GM23338 (cell line): ENCODE data around the gene C11orf91. TPM values are rescaled to one million over a fixed set of nuclear protein-coding genes. Genes with fewer than 3 reads are reported as not detected.

ENCODE experiments used
- ATAC-seq: fragments of 200-7000 bp; cut with Tn5 transposase; 3 replicates; pipeline ENCODE4 v1.9.1; 2020
- DNase-seq: peaks from one replicate; pipeline ENCODE4 v3.0.0-alpha.2; 2015; ENCODE audit warnings: low spot score
- H2AFZ ChIP-seq: fragments of 200-600 bp; sonication (generic); 2 replicates; pipeline ENCODE4 v1.8.0; 2016; ENCODE audit warnings: antibody characterized with exemption, mild to moderate bottlenecking, moderate library complexity
- H3F3A ChIP-seq: fragments of 200-600 bp; sonication (generic); replicated peaks from 2 replicates; pipeline ENCODE4 v1.8.0; 2017; ENCODE audit warnings: antibody characterized with exemption, mixed run types, low read depth
- H3K27ac ChIP-seq: fragments of 200-600 bp; sonication (generic); 2 replicates; pipeline ENCODE4 v1.6.1; 2016; ENCODE audit warnings: low read depth
- H3K27me3 ChIP-seq: fragments of 200-600 bp; sonication (generic); 2 replicates; pipeline ENCODE4 v1.8.0; 2016; ENCODE audit warnings: mild to moderate bottlenecking, mixed run types, moderate library complexity; ENCODE audit not compliant: insufficient read depth
- H3K36me3 ChIP-seq: fragments of 200-600 bp; sonication (generic); 2 replicates; pipeline ENCODE4 v1.8.0; 2016; ENCODE audit warnings: mild to moderate bottlenecking; ENCODE audit not compliant: insufficient read depth
- H3K4me1 ChIP-seq: fragments of 200-600 bp; sonication (generic); 2 replicates; pipeline ENCODE4 v1.8.0; 2016; ENCODE audit warnings: mild to moderate bottlenecking, moderate library complexity; ENCODE audit not compliant: insufficient read depth
- H3K4me2 ChIP-seq: fragments of 200-600 bp; sonication (generic); 2 replicates; pipeline ENCODE4 v1.7.1; 2017; ENCODE audit warnings: mixed run types
- H3K4me3 ChIP-seq: fragments of 200-600 bp; sonication (generic); 2 replicates; pipeline ENCODE4 v1.6.1; 2016; ENCODE audit warnings: mixed run types
- H3K79me2 ChIP-seq: fragments of 200-600 bp; sonication (generic); replicated peaks from 2 replicates; pipeline ENCODE4 v1.8.0; 2017; ENCODE audit warnings: mild to moderate bottlenecking; ENCODE audit not compliant: insufficient read depth
- H3K9me2 ChIP-seq: fragments of 200-600 bp; sonication (generic); 2 replicates; pipeline ENCODE4 v1.8.0; 2017; ENCODE audit not compliant: insufficient read depth
- H4K20me1 ChIP-seq: fragments of 200-600 bp; sonication (generic); replicated peaks from 2 replicates; pipeline ENCODE4 v1.8.0; 2017; ENCODE audit warnings: mild to moderate bottlenecking; ENCODE audit not compliant: insufficient read depth
- H3K27ac Mint-ChIP-seq: 2 replicates; pipeline ENCODE4 v1.8.0; 2020; ENCODE audit warnings: inconsistent platforms, mild to moderate bottlenecking, moderate library complexity, mixed read lengths
- H3K27me3 Mint-ChIP-seq: 3 replicates; pipeline ENCODE4 v1.8.0; 2022; ENCODE audit warnings: low read depth, mild to moderate bottlenecking, moderate library complexity, mixed read lengths, inconsistent platforms; ENCODE audit not compliant: insufficient read depth, poor library complexity
- H3K36me3 Mint-ChIP-seq: 3 replicates; pipeline ENCODE4 v1.8.0; 2021; ENCODE audit warnings: low read depth, mild to moderate bottlenecking, inconsistent platforms, moderate library complexity, mixed read lengths
- H3K4me1 Mint-ChIP-seq: 3 replicates; pipeline ENCODE4 v1.8.0; 2020; ENCODE audit warnings: mild to moderate bottlenecking, inconsistent platforms, mixed read lengths
- H3K4me3 Mint-ChIP-seq: 3 replicates; pipeline ENCODE4 v1.8.0; 2021; ENCODE audit warnings: moderate library complexity, mild to moderate bottlenecking, inconsistent platforms, mixed read lengths
- H3K9me3 Mint-ChIP-seq: 3 replicates; pipeline ENCODE4 v1.8.0; 2020; ENCODE audit warnings: moderate library complexity, mild to moderate bottlenecking, inconsistent platforms, mixed read lengths
- CREB1 ChIP-seq: fragments of 250-450 bp; sonication (Bioruptor Pico); IDR thresholded peaks from 2 replicates; pipeline ENCODE4 v1.5.0; 2020; ENCODE audit warnings: low read depth, mild to moderate bottlenecking, moderate library complexity
- EZH2 ChIP-seq: fragments of 200-600 bp; sonication (generic); IDR thresholded peaks from one replicate; pipeline ENCODE4 v1.8.0; 2017; ENCODE audit warnings: antibody characterized with exemption, mild to moderate bottlenecking, low read depth; ENCODE audit not compliant: unreplicated experiment
- EZH2phosphoT487 ChIP-seq: fragments of 200-600 bp; sonication (generic); IDR thresholded peaks from one replicate; pipeline ENCODE4 v1.8.1; 2018; ENCODE audit warnings: antibody characterized with exemption; ENCODE audit not compliant: unreplicated experiment
- JUNB ChIP-seq: IDR thresholded peaks from one replicate; pipeline ENCODE4 v1.6.1; 2016; ENCODE audit warnings: antibody characterized with exemption; ENCODE audit not compliant: unreplicated experiment
- NANOG ChIP-seq: IDR thresholded peaks from 2 replicates; pipeline ENCODE4 v1.6.1; 2016; ENCODE audit warnings: antibody characterized with exemption, borderline replicate concordance
- POLR2AphosphoS5 ChIP-seq: IDR thresholded peaks from 2 replicates; pipeline ENCODE4 v1.6.1; 2016; ENCODE audit warnings: antibody characterized with exemption, low read depth
- ZNF114 ChIP-seq: fragments of 250-450 bp; sonication (Bioruptor Pico); IDR thresholded peaks from 2 replicates; pipeline ENCODE4 v1.5.0; 2020; ENCODE audit warnings: mild to moderate bottlenecking, moderate library complexity
- ZNF331 ChIP-seq: fragments of 250-450 bp; sonication (Bioruptor Pico); IDR thresholded peaks from 2 replicates; pipeline ENCODE4 v1.5.0; 2020; ENCODE audit warnings: low read depth, mild to moderate bottlenecking, moderate library complexity
- polyA plus RNA-seq: library from polyadenylated mRNA; unstranded; fragments of >200 nt; fragmentation: Nextera tagmentation; extraction: Ambion mirVana; gene quantifications from 2 replicates; pipeline ENCODE4 v1.2.1, GENCODE V29; 2016
- total RNA-seq: library from RNA; depleted of rRNA; stranded (reverse); fragments of >200 nt; shearing (Covaris generic); gene quantifications from 2 replicates; pipeline ENCODE4 v1.2.3, GENCODE V29; 2014
- TF ChIP-seq, protein P1 (sequence below): IDR thresholded peaks from 2 replicates; pipeline ENCODE4 v1.6.1; 2016; ENCODE audit warnings: antibody characterized with exemption
- TF ChIP-seq, protein P2 (sequence below): fragments of 250-450 bp; sonication (Bioruptor Pico); IDR thresholded peaks from 2 replicates; pipeline ENCODE4 v1.5.0; 2020; ENCODE audit warnings: mild to moderate bottlenecking, moderate library complexity
- TF ChIP-seq, protein P3 (sequence below), 2 experiments: fragments of 200-600 bp in 1 of 2; sonication (generic) in 1 of 2; conservative IDR thresholded peaks; 2 replicates each; pipeline versions ENCODE4 v1.5.1 to v1.6.1; 2016 to 2017; ENCODE audit warnings: antibody characterized with exemption in 2 of 2, low read depth in 2 of 2, mild to moderate bottlenecking in 2 of 2, moderate library complexity in 1 of 2
- TF ChIP-seq, protein P4 (sequence below): IDR thresholded peaks from one replicate; pipeline ENCODE4 v1.6.1; 2018; ENCODE audit warnings: antibody characterized with exemption; ENCODE audit not compliant: unreplicated experiment

C11orf91 gene
- total and polyA plus RNA-seq, 2 experiments from 2014 or later, result not detected

DNA sequence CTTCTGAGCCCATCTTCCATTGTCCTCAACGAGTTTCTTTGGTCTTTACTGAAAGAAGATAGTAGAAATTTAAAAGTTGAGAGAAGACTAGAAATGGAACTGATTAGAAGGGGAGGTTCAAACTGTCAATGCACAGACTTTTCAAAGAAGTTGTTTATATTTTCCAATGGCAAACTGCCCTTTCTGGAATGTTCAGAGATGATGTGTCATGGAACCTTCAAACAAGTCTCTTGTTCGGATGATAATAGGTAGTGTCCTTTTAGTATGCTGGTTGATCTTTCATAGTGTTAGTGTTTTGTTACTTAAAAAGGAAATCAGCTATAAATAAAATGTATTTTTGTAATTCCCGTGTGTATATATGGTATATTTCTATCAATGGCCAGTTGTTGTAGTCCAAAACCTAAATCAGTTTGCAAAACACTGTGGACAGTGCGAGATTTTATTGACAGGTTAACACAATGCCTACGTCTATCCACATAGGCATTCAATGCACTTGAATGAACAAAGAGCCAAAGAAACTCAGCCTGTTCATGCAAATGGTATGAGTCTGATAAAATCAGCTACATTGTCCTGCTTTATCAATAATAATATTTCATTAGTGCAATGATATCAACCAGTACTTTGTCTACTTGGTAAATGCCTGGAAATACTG is 30.9 kb downstream of the C11orf91 start:
- H3K27ac ChIP-seq, result peak overlapping the region; percentile 53; the same call in 1 of the 2 replicates
- H3K36me3 Mint-ChIP-seq, result peaks cover 14% of the 10 kb centered on the region
- no peak overlapping the region for H3K27ac Mint-ChIP-seq
- TF ChIP-seq CREB1 (CRISPR knock-in tag) (no peak), JUNB (no peak), NANOG (no peak), POLR2AphosphoS5 (no peak), EZH2phosphoT487 (no peak), ZNF331 (CRISPR knock-in tag) (no peak), EZH2 (no peak), ZNF114 (CRISPR knock-in tag) (no peak)
- TF ChIP-seq, protein P1, sequence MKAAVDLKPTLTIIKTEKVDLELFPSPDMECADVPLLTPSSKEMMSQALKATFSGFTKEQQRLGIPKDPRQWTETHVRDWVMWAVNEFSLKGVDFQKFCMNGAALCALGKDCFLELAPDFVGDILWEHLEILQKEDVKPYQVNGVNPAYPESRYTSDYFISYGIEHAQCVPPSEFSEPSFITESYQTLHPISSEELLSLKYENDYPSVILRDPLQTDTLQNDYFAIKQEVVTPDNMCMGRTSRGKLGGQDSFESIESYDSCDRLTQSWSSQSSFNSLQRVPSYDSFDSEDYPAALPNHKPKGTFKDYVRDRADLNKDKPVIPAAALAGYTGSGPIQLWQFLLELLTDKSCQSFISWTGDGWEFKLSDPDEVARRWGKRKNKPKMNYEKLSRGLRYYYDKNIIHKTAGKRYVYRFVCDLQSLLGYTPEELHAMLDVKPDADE, result no peak
- TF ChIP-seq, protein P2, sequence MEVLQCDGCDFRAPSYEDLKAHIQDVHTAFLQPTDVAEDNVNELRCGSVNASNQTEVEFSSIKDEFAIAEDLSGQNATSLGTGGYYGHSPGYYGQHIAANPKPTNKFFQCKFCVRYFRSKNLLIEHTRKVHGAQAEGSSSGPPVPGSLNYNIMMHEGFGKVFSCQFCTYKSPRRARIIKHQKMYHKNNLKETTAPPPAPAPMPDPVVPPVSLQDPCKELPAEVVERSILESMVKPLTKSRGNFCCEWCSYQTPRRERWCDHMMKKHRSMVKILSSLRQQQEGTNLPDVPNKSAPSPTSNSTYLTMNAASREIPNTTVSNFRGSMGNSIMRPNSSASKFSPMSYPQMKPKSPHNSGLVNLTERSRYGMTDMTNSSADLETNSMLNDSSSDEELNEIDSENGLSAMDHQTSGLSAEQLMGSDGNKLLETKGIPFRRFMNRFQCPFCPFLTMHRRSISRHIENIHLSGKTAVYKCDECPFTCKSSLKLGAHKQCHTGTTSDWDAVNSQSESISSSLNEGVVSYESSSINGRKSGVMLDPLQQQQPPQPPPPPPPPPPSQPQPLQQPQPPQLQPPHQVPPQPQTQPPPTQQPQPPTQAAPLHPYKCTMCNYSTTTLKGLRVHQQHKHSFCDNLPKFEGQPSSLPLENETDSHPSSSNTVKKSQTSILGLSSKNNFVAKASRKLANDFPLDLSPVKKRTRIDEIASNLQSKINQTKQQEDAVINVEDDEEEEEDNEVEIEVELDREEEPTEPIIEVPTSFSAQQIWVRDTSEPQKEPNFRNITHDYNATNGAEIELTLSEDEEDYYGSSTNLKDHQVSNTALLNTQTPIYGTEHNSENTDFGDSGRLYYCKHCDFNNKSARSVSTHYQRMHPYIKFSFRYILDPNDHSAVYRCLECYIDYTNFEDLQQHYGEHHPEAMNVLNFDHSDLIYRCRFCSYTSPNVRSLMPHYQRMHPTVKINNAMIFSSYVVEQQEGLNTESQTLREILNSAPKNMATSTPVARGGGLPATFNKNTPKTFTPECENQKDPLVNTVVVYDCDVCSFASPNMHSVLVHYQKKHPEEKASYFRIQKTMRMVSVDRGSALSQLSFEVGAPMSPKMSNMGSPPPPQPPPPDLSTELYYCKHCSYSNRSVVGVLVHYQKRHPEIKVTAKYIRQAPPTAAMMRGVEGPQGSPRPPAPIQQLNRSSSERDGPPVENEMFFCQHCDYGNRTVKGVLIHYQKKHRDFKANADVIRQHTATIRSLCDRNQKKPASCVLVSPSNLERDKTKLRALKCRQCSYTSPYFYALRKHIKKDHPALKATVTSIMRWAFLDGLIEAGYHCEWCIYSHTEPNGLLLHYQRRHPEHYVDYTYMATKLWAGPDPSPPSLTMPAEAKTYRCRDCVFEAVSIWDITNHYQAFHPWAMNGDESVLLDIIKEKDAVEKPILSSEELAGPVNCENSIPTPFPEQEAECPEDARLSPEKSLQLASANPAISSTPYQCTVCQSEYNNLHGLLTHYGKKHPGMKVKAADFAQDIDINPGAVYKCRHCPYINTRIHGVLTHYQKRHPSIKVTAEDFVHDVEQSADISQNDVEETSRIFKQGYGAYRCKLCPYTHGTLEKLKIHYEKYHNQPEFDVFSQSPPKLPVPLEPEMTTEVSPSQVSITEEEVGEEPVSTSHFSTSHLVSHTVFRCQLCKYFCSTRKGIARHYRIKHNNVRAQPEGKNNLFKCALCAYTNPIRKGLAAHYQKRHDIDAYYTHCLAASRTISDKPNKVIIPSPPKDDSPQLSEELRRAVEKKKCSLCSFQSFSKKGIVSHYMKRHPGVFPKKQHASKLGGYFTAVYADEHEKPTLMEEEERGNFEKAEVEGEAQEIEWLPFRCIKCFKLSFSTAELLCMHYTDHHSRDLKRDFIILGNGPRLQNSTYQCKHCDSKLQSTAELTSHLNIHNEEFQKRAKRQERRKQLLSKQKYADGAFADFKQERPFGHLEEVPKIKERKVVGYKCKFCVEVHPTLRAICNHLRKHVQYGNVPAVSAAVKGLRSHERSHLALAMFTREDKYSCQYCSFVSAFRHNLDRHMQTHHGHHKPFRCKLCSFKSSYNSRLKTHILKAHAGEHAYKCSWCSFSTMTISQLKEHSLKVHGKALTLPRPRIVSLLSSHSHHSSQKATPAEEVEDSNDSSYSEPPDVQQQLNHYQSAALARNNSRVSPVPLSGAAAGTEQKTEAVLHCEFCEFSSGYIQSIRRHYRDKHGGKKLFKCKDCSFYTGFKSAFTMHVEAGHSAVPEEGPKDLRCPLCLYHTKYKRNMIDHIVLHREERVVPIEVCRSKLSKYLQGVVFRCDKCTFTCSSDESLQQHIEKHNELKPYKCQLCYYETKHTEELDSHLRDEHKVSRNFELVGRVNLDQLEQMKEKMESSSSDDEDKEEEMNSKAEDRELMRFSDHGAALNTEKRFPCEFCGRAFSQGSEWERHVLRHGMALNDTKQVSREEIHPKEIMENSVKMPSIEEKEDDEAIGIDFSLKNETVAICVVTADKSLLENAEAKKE (CRISPR knock-in tag), result no peak
- TF ChIP-seq, protein P3, sequence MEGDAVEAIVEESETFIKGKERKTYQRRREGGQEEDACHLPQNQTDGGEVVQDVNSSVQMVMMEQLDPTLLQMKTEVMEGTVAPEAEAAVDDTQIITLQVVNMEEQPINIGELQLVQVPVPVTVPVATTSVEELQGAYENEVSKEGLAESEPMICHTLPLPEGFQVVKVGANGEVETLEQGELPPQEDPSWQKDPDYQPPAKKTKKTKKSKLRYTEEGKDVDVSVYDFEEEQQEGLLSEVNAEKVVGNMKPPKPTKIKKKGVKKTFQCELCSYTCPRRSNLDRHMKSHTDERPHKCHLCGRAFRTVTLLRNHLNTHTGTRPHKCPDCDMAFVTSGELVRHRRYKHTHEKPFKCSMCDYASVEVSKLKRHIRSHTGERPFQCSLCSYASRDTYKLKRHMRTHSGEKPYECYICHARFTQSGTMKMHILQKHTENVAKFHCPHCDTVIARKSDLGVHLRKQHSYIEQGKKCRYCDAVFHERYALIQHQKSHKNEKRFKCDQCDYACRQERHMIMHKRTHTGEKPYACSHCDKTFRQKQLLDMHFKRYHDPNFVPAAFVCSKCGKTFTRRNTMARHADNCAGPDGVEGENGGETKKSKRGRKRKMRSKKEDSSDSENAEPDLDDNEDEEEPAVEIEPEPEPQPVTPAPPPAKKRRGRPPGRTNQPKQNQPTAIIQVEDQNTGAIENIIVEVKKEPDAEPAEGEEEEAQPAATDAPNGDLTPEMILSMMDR (conservative IDR thresholded peaks at IDR 0.05; ENCODE audit: low read depth in 2 of 2), result no peak
- TF ChIP-seq, protein P4, sequence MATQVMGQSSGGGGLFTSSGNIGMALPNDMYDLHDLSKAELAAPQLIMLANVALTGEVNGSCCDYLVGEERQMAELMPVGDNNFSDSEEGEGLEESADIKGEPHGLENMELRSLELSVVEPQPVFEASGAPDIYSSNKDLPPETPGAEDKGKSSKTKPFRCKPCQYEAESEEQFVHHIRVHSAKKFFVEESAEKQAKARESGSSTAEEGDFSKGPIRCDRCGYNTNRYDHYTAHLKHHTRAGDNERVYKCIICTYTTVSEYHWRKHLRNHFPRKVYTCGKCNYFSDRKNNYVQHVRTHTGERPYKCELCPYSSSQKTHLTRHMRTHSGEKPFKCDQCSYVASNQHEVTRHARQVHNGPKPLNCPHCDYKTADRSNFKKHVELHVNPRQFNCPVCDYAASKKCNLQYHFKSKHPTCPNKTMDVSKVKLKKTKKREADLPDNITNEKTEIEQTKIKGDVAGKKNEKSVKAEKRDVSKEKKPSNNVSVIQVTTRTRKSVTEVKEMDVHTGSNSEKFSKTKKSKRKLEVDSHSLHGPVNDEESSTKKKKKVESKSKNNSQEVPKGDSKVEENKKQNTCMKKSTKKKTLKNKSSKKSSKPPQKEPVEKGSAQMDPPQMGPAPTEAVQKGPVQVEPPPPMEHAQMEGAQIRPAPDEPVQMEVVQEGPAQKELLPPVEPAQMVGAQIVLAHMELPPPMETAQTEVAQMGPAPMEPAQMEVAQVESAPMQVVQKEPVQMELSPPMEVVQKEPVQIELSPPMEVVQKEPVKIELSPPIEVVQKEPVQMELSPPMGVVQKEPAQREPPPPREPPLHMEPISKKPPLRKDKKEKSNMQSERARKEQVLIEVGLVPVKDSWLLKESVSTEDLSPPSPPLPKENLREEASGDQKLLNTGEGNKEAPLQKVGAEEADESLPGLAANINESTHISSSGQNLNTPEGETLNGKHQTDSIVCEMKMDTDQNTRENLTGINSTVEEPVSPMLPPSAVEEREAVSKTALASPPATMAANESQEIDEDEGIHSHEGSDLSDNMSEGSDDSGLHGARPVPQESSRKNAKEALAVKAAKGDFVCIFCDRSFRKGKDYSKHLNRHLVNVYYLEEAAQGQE, result no peak
- H3K4me2 ChIP-seq, result peak overlapping the region; percentile 21
- H4K20me1 ChIP-seq, result no peaks in the 10 kb centered on the region
- peaks cover 3% of the 10 kb centered on the region; the same call in 1 of the 2 replicates for H3F3A ChIP-seq
- no peaks in the 10 kb centered on the region for H3K27me3 ChIP-seq
- peaks cover 24% of the 10 kb centered on the region for H3K9me2 ChIP-seq
- peaks cover 6% of the 10 kb centered on the region for H3K9me3 Mint-ChIP-seq
- no peak overlapping the region for H3K4me3 ChIP-seq
- DNase-seq (no peak), ATAC-seq (no peak)
- no peaks in the 10 kb centered on the region for H3K79me2 ChIP-seq
- 0 out of 2 replicates have a peak, but pooled peaks cover 3% of the 10 kb centered on the region for H3K36me3 ChIP-seq
- H3K4me3 Mint-ChIP-seq, result no peak overlapping the region
- peaks cover 4% of the 10 kb centered on the region for H3K27me3 Mint-ChIP-seq
- peaks cover 34% of the 10 kb centered on the region for H3K4me1 Mint-ChIP-seq
- peaks cover 23% of the 10 kb centered on the region for H3K4me1 ChIP-seq
- H2AFZ ChIP-seq, result peak overlapping the region; percentile 1; the same call in 1 of the 2 replicates
